ENCODE data around the gene SLC2A14.
"Not testable (repeated sequence)": the region's sequence is repeated elsewhere in the genome, so short reads cannot be mapped to it uniquely, and the experiment has no call there.

SLC2A14 gene

GRCh38 chr12:7872566-7873319 is at the start of gene SLC2A14:
SLC2A14 (minus strand) TSS chr12:7872915; CDS start chr12:7869880, 3,035 bp downstream.
- peak; percentile 95 for DNase-seq

- DNase-seq = not testable (repeated sequence)
These were observed 48.5 kb upstream of the SLC2A14 start for GRCh38 chr12:7921181-7921580.

GRCh38 chr12:7918268-7918590 is 45.5 kb upstream of the SLC2A14 start:
- DNase-seq = not testable (repeated sequence)

- no peak for DNase-seq
These were observed 44.9 kb upstream of the SLC2A14 start for GRCh38 chr12:7917392-7918267.

GRCh38 chr12:7916936-7917335 is 44.2 kb upstream of the SLC2A14 start:
- peak; percentile 11 for DNase-seq

- peak; percentile 80 for DNase-seq
These were observed 43.1 kb upstream of the SLC2A14 start for GRCh38 chr12:7915661-7916403.

GRCh38 chr12:7910106-7910505 is 37.4 kb upstream of the SLC2A14 start:
- not testable (repeated sequence) for DNase-seq

GRCh38 chr12:7907009-7907408 is 34.3 kb upstream of the SLC2A14 start:
- peak; percentile 95 for DNase-seq

- DNase-seq = not testable (repeated sequence)
These were observed 33.6 kb upstream of the SLC2A14 start for GRCh38 chr12:7906303-7906702.

GRCh38 chr12:7905600-7906125 is 32.9 kb upstream of the SLC2A14 start:
- not testable (repeated sequence) for DNase-seq

GRCh38 chr12:7905071-7905470 is 32.4 kb upstream of the SLC2A14 start:
- peak; percentile 81 for DNase-seq

GRCh38 chr12:7902416-7902815 is 29.7 kb upstream of the SLC2A14 start:
- DNase-seq = not testable (repeated sequence)

GRCh38 chr12:7899755-7900154 is 27.0 kb upstream of the SLC2A14 start:
- no peak for DNase-seq

- DNase-seq = not testable (repeated sequence)
These were observed 24.0 kb upstream of the SLC2A14 start for GRCh38 chr12:7896726-7897125.

- no peak for DNase-seq
These were observed 19.7 kb upstream of the SLC2A14 start for GRCh38 chr12:7892186-7892980.

GRCh38 chr12:7884689-7885088 is 12.0 kb upstream of the SLC2A14 start:
- DNase-seq = no peak

- not testable (repeated sequence) for DNase-seq
These were observed 9.0 kb upstream of the SLC2A14 start for GRCh38 chr12:7881736-7882120.

GRCh38 chr12:7880952-7881735 is 8.4 kb upstream of the SLC2A14 start:
- DNase-seq = not testable (repeated sequence)

GRCh38 chr12:7879246-7879645 is 6.5 kb upstream of the SLC2A14 start:
- no peak for DNase-seq

- no peak for DNase-seq
These were observed 4.7 kb upstream of the SLC2A14 start for GRCh38 chr12:7877420-7877819.

GRCh38 chr12:7870335-7870734 is 2.4 kb downstream of the SLC2A14 start:
- no peak for DNase-seq

Data from hematopoietic multipotent progenitor cell treated with erythropoietin and hydrocortisone succinate and interleukin-3 and kit ligand, for 4 days (in vitro differentiated cells).